ENCODE results near the gene PARD3B. TPM values are rescaled to one million over a fixed set of nuclear protein-coding genes. Genes with fewer than 3 reads are reported as not detected.

Gene PARD3B
- polyA plus RNA-seq, 3 donors = not detected

DNA sequence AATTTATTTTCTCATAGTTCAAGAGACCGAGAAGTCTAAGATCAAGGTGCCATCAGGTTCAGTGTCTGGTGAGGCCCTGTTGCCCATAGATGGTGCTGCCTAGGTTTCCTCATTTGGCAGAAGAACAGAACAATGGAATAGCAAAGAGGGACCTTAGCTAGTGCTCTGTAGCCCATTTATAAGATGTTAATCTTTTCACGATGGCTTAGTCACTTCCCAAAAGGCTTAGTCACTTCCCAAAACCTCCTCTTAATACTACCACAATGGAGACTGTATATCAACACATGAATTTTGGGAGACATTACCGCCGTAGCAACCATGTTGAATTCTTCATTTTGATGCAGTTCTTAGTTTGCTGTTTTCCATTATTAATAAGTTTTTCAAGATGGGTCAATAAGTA is 890.7 kb downstream of the PARD3B start:
- H3K9me3 Mint-ChIP-seq = peaks cover 0 to 8% (median 3%) of the 10 kb centered on the region in 7 donors
- no peak overlapping the region for H3K4me2 ChIP-seq (replicated peaks; ENCODE audit: extremely low read depth, low read length, poor library complexity, severe bottlenecking)
- H3K9ac ChIP-seq (ENCODE audit: insufficient read depth, low read length, poor library complexity, severe bottlenecking) = no peak overlapping the region
- no peak overlapping the region for H3K4me3 ChIP-seq (replicated peaks in 1 of 3; ENCODE audit: low read depth in 2 of 3, low read length in 3 of 3)
- H3K9me3 ChIP-seq (replicated peaks in 1 of 2; ENCODE audit: control insufficient read depth in 1 of 2, insufficient read depth in 1 of 2, low read length in 2 of 2) = no peaks in the 10 kb centered on the region
- no peak overlapping the region for H3K27ac Mint-ChIP-seq
- H3K4me1 ChIP-seq (ENCODE audit: control insufficient read depth in 1 of 2, insufficient read depth in 2 of 2, low read length in 2 of 2) = no peaks in the 10 kb centered on the region
- no peak for DNase-seq
- no peaks in the 10 kb centered on the region for H3K79me2 ChIP-seq (ENCODE audit: insufficient read depth, low read length)
- no peak overlapping the region for H3K4me3 Mint-ChIP-seq
- no peaks in the 10 kb centered on the region for H3K27me3 Mint-ChIP-seq (ENCODE audit: low read depth in 3 of 3)
- intact Hi-C loops (cut with micrococcal nuclease) = no loop called here
- no peaks in the 10 kb centered on the region for H4K20me1 ChIP-seq (ENCODE audit: insufficient read depth, low read length)
- H2AFZ ChIP-seq (ENCODE audit: insufficient read depth, low read depth, low read length, poor library complexity, severe bottlenecking) = no peak overlapping the region
- H3K27me3 ChIP-seq (ENCODE audit: control insufficient read depth in 2 of 2, insufficient read depth in 2 of 2, low read length in 2 of 2) = no peaks in the 10 kb centered on the region
- H3K36me3 Mint-ChIP-seq = no peaks in the 10 kb centered on the region
- TF ChIP-seq, protein P1, sequence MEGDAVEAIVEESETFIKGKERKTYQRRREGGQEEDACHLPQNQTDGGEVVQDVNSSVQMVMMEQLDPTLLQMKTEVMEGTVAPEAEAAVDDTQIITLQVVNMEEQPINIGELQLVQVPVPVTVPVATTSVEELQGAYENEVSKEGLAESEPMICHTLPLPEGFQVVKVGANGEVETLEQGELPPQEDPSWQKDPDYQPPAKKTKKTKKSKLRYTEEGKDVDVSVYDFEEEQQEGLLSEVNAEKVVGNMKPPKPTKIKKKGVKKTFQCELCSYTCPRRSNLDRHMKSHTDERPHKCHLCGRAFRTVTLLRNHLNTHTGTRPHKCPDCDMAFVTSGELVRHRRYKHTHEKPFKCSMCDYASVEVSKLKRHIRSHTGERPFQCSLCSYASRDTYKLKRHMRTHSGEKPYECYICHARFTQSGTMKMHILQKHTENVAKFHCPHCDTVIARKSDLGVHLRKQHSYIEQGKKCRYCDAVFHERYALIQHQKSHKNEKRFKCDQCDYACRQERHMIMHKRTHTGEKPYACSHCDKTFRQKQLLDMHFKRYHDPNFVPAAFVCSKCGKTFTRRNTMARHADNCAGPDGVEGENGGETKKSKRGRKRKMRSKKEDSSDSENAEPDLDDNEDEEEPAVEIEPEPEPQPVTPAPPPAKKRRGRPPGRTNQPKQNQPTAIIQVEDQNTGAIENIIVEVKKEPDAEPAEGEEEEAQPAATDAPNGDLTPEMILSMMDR (IDR thresholded peaks at IDR 0.05) = no peak
- H3K27ac ChIP-seq (ENCODE audit: low read depth in 1 of 2, low read length in 2 of 2) = no peak overlapping the region
- no peaks in the 10 kb centered on the region for H3K4me1 Mint-ChIP-seq
- no CpG with 5 or more reads among the region's 4 CpGs for WGBS (ENCODE audit: insufficient coverage)
- H3K36me3 ChIP-seq (replicated peaks in 1 of 2; ENCODE audit: control insufficient read depth in 1 of 2, insufficient read depth in 2 of 2, low read length in 2 of 2) = no peaks in the 10 kb centered on the region

DNA sequence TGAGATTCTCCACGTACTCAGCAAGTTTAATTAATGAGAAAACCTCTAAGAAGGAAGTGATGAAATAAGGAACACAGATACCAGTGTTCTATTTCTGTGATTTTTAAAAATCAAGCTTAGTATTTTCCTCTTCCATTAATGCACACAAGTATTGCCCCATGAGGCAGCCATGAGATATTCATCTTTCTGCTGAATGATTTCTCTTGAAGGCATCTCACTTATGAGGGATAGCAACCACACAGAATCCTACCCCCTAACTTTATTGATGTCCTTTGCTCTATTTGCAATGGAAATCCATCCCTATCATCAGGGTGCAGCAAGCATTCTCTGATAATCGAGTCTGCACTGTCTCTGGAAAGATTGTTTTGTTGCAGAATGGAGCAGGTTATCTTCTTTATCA is 893.0 kb downstream of the PARD3B start:
- H3K4me1 Mint-ChIP-seq = no peaks in the 10 kb centered on the region
- no peaks in the 10 kb centered on the region for H3K4me1 ChIP-seq (ENCODE audit: control insufficient read depth in 1 of 2, insufficient read depth in 2 of 2, low read length in 2 of 2)
- no peak for DNase-seq
- H3K79me2 ChIP-seq (ENCODE audit: insufficient read depth, low read length) = no peaks in the 10 kb centered on the region
- H3K4me2 ChIP-seq (replicated peaks; ENCODE audit: extremely low read depth, low read length, poor library complexity, severe bottlenecking) = no peak overlapping the region
- no peak overlapping the region for H2AFZ ChIP-seq (ENCODE audit: insufficient read depth, low read depth, low read length, poor library complexity, severe bottlenecking)
- no peaks in the 10 kb centered on the region for H3K36me3 ChIP-seq (replicated peaks in 1 of 2; ENCODE audit: control insufficient read depth in 1 of 2, insufficient read depth in 2 of 2, low read length in 2 of 2)
- H3K27me3 ChIP-seq (ENCODE audit: control insufficient read depth in 2 of 2, insufficient read depth in 2 of 2, low read length in 2 of 2) = no peaks in the 10 kb centered on the region
- H3K36me3 Mint-ChIP-seq = no peaks in the 10 kb centered on the region
- peaks cover 0 to 9% (median 3%) of the 10 kb centered on the region in 7 donors for H3K9me3 Mint-ChIP-seq
- WGBS (ENCODE audit: insufficient coverage) = no CpG with 5 or more reads among the region's 2 CpGs
- H3K9me3 ChIP-seq (replicated peaks in 1 of 2; ENCODE audit: control insufficient read depth in 1 of 2, insufficient read depth in 1 of 2, low read length in 2 of 2) = peaks cover 0 to 4% of the 10 kb centered on the region in 2 donors
- H3K4me3 ChIP-seq (replicated peaks in 1 of 3; ENCODE audit: low read depth in 2 of 3, low read length in 3 of 3) = no peak overlapping the region
- no peak overlapping the region for H3K27ac ChIP-seq (ENCODE audit: low read depth in 1 of 2, low read length in 2 of 2)
- H3K27me3 Mint-ChIP-seq (ENCODE audit: low read depth in 3 of 3) = no peaks in the 10 kb centered on the region
- intact Hi-C loops (cut with micrococcal nuclease) = no loop called here
- TF ChIP-seq, protein P1 (IDR thresholded peaks at IDR 0.05) = no peak
- no peaks in the 10 kb centered on the region for H4K20me1 ChIP-seq (ENCODE audit: insufficient read depth, low read length)
- H3K27ac Mint-ChIP-seq = no peak overlapping the region
- no peak overlapping the region for H3K4me3 Mint-ChIP-seq
- no peak overlapping the region for H3K9ac ChIP-seq (ENCODE audit: insufficient read depth, low read length, poor library complexity, severe bottlenecking)

All from CD14-positive monocyte (primary cell).